Panc1 (cell line): ENCODE measurements around the gene NSUN6. TPM values are rescaled to one million over a fixed set of nuclear protein-coding genes. Genes with fewer than 3 reads are reported as not detected.

ENCODE experiments used
- ATAC-seq: fragments of 200-7000 bp; cut with Tn5 transposase; 2 replicates; pipeline ENCODE4 v1.9.1; 2020; ENCODE audit warnings: mild to moderate bottlenecking, moderate library complexity
- BruUV-seq: library from RNA; stranded (reverse); fragments of 400-500 nt; replicated peaks from 2 replicates; lab custom pipeline; 2021; lab: Mats Ljungman, UMichigan
- CTCF ChIA-PET: fragments of 300-600 bp; sonication (Branson Sonifier 250); formaldehyde crosslinking; loops from one replicate; lab custom pipeline; 2022; ENCODE audit warnings: antibody characterized with exemption; lab: Charles Lee
- POLR2A ChIA-PET: fragments of 300-600 bp; sonication (Branson Sonifier 250); formaldehyde crosslinking; loops from one replicate; lab custom pipeline; 2022; ENCODE audit warnings: antibody characterized with exemption; lab: Charles Lee
- DNase-seq: peaks from one replicate; pipeline ENCODE4 v3.0.0-alpha.2; 2010; ENCODE audit warnings: low read depth, low spot score
- H3K27ac ChIP-seq: 2 replicates; pipeline ENCODE4 v1.5.1; 2011; ENCODE audit warnings: mild to moderate bottlenecking, low read length, inconsistent platforms
- H3K27me3 ChIP-seq: fragments of 200-500 bp; sonication (Bioruptor generic); 2 replicates; pipeline ENCODE4 v1.6.0; 2014; ENCODE audit warnings: low read length, inconsistent platforms; ENCODE audit not compliant: control insufficient read depth, insufficient read depth
- H3K36me3 ChIP-seq: fragments of 200-500 bp; sonication (Bioruptor generic); 2 replicates; pipeline ENCODE4 v1.5.1; 2014; ENCODE audit warnings: inconsistent platforms, mild to moderate bottlenecking, low read length, moderate library complexity; ENCODE audit not compliant: control insufficient read depth, insufficient read depth
- H3K4me1 ChIP-seq: 2 replicates; pipeline ENCODE4 v1.5.1; 2011; ENCODE audit warnings: inconsistent platforms, mild to moderate bottlenecking, low read length, moderate library complexity; ENCODE audit not compliant: control insufficient read depth, insufficient read depth
- H3K4me3 ChIP-seq, 2 experiments: 2 replicates each; pipeline ENCODE4 v1.5.1; 2011 to 2012; ENCODE audit warnings: low read depth in 2 of 2, low read length in 2 of 2, mild to moderate bottlenecking in 2 of 2, inconsistent platforms in 1 of 2, moderate library complexity in 1 of 2
- H3K9me3 ChIP-seq: fragments of 200-500 bp; sonication (Bioruptor generic); 2 replicates; pipeline ENCODE4 v1.5.1; 2014; ENCODE audit warnings: low read depth, mild to moderate bottlenecking, inconsistent platforms, low read length, moderate library complexity; ENCODE audit not compliant: control insufficient read depth, insufficient read depth
- CTCF ChIP-seq: fragments of 450-650 bp; IDR thresholded peaks from 2 replicates; pipeline ENCODE4 v1.5.1; 2017; ENCODE audit warnings: mild to moderate bottlenecking
- POLR2AphosphoS5 ChIP-seq: IDR thresholded peaks from 2 replicates; pipeline ENCODE4 v1.6.1; 2012; ENCODE audit warnings: mild to moderate bottlenecking, low read depth, low read length, moderate library complexity
- SIN3A ChIP-seq: IDR thresholded peaks from 2 replicates; pipeline ENCODE4 v1.6.1; 2012; ENCODE audit warnings: low read depth, mild to moderate bottlenecking, low read length, moderate library complexity, borderline replicate concordance; ENCODE audit not compliant: insufficient read depth
- TCF7L2 ChIP-seq: IDR thresholded peaks from 2 replicates; pipeline ENCODE4 v1.6.1; 2011; ENCODE audit warnings: mild to moderate bottlenecking, low read depth, low read length, inconsistent platforms
- in situ Hi-C: cut with HindIII; loops from 2 replicates; pipeline ENCODE4 v1.10.0; 2016; ENCODE audit warnings: low sequenced_read_pairs, low pct_unique_long_range_greater_than_20kb
- intact Hi-C: fragments of 100-400 bp; cut with micrococcal nuclease; formaldehyde crosslinking; loops from one replicate; pipeline ENCODE4 v1.10.0; 2022; ENCODE audit not compliant: unreplicated experiment
- total RNA-seq: library from RNA; stranded (reverse); gene quantifications from one replicate; pipeline ENCODE4 v1.2.1, GENCODE V29; 2021; ENCODE audit not compliant: unreplicated experiment
- TF ChIP-seq, protein P1 (sequence below), 2 experiments: IDR thresholded peaks; 2 replicates each; pipeline ENCODE4 v1.6.1; 2011 to 2012; ENCODE audit warnings: low read depth in 2 of 2, control low read depth in 1 of 2, low read length in 1 of 2, mild to moderate bottlenecking in 1 of 2, moderate library complexity in 1 of 2; ENCODE audit not compliant: insufficient read depth in 1 of 2

The NSUN6 gene
- total RNA-seq, 1 experiment from 2014 or later, result 4.3 TPM

DNA sequence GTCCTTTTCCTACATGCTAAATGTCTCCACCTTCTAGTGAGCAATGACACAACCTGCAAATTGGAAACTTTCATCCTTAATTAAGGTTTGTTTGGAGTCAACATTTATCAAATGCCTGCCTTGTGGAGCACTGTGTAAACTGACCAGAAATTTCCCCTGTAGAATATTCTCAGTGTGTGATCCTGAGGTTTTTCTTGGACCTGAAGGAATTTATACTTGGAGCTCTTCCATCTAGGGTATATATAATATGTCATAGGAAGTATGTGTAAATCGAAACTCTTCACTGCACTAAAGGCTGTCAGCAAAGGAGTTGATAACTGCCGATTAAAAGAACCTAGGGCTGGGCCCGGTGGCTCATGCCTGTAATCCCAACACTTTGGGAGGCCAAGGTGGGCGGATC lies 152.4 kb downstream of the NSUN6 start:
- ChIA-PET CTCF (no interaction called here), POLR2A (interaction anchor here (1.0 kb wide), 1 partner anchor 38 kb away, joined by 3 read pairs; no protein-coding TSS in a partner anchor)
- in situ Hi-C loops (no loop called here), intact Hi-C loops (no loop called here)
- Histone ChIP-seq H3K4me3 (no peak overlapping the region), H3K27me3 (no peaks in the 10 kb centered on the region), H3K4me1 (no peaks in the 10 kb centered on the region), H3K27ac (no peak overlapping the region), H3K9me3 (no peaks in the 10 kb centered on the region), H3K36me3 (no peaks in the 10 kb centered on the region)
- no TSS peak for BruUV-seq
- DNase-seq (no peak), ATAC-seq (no peak)
- TF ChIP-seq POLR2AphosphoS5, result no peak
- TF ChIP-seq, protein P1, sequence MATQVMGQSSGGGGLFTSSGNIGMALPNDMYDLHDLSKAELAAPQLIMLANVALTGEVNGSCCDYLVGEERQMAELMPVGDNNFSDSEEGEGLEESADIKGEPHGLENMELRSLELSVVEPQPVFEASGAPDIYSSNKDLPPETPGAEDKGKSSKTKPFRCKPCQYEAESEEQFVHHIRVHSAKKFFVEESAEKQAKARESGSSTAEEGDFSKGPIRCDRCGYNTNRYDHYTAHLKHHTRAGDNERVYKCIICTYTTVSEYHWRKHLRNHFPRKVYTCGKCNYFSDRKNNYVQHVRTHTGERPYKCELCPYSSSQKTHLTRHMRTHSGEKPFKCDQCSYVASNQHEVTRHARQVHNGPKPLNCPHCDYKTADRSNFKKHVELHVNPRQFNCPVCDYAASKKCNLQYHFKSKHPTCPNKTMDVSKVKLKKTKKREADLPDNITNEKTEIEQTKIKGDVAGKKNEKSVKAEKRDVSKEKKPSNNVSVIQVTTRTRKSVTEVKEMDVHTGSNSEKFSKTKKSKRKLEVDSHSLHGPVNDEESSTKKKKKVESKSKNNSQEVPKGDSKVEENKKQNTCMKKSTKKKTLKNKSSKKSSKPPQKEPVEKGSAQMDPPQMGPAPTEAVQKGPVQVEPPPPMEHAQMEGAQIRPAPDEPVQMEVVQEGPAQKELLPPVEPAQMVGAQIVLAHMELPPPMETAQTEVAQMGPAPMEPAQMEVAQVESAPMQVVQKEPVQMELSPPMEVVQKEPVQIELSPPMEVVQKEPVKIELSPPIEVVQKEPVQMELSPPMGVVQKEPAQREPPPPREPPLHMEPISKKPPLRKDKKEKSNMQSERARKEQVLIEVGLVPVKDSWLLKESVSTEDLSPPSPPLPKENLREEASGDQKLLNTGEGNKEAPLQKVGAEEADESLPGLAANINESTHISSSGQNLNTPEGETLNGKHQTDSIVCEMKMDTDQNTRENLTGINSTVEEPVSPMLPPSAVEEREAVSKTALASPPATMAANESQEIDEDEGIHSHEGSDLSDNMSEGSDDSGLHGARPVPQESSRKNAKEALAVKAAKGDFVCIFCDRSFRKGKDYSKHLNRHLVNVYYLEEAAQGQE (IDR thresholded peaks at IDR 0.05; ENCODE audit: insufficient read depth in 1 of 2, low read depth in 2 of 2, low read length in 1 of 2), result no peak
- no peak for TF ChIP-seq CTCF
- no peak for TF ChIP-seq TCF7L2
- no peak for TF ChIP-seq SIN3A

DNA sequence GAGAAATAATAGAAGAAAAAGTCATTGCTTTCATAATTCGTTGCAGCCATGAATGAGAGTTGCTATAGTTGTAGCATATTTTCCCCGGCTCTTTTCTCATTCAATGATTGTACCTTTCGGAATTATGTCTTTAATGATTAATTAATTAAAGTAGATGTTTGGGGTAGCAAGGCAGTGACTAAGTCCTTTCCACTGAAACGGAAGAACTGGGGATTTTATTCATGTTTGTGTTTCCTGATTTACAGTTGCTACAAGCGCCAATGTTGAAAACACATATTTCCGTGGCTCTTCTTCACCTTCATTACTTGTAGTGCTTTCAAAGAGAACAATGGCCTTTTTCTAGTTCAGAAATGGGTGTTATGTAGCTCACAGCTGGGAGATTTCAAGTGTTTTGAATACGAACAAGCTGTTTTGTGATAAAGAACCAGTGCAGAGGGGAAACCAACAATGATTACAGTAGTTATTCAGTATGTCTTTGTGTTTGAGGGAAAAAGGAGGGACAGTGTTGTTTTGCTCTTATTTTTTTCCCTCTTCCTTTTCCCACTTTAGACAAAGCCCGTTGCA lies 153.5 kb downstream of the NSUN6 start:
- no peak overlapping the region for H3K4me3 ChIP-seq
- no peaks in the 10 kb centered on the region for H3K9me3 ChIP-seq
- ATAC-seq (no peak), DNase-seq (no peak)
- ChIA-PET POLR2A (interaction anchor here (1.0 kb wide), 1 partner anchor 37 kb away, joined by 3 read pairs; no protein-coding TSS in a partner anchor), CTCF (no interaction called here)
- no peak overlapping the region for H3K27ac ChIP-seq
- no peaks in the 10 kb centered on the region for H3K27me3 ChIP-seq
- no peak for TF ChIP-seq SIN3A
- TF ChIP-seq, protein P1 (IDR thresholded peaks at IDR 0.05; ENCODE audit: insufficient read depth in 1 of 2, low read depth in 2 of 2, low read length in 1 of 2), result no peak
- no peak for TF ChIP-seq CTCF
- in situ Hi-C loops, result no loop called here
- H3K36me3 ChIP-seq, result no peaks in the 10 kb centered on the region
- BruUV-seq, result no TSS peak
- intact Hi-C loops, result no loop called here
- no peaks in the 10 kb centered on the region for H3K4me1 ChIP-seq
